ENCODE data around the gene TRIM24. TPM values are rescaled to one million over a fixed set of nuclear protein-coding genes. Genes with fewer than 3 reads are reported as not detected.
"Not testable (repeated sequence)": the region's sequence is repeated elsewhere in the genome, so short reads cannot be mapped to it uniquely, and the experiment has no call there.

TRIM24 gene
- total RNA-seq, 1 donor from 2014 or later, result 14.3 TPM

DNA sequence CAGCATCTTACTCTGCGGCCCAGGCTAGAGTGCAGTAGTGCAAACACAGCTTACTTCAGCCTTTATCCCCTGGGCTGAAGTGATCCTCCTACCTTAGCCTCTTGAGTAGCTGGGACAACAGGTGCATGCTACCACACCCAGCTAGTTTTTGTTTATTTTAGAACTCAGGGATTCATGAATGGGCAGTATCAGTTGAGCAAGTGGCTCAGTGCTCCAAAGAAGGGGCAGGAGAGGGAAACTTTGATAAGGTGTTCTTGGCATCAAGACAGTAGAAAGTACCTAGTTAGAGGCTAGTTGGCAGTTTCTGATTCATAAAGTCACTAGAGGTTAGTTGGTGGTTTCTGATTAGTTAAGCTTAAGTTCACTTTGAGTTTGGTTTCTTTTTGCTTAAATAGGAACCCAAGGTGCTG is 18.4 kb downstream of the TRIM24 start:
- ATAC-seq (ENCODE audit: low read depth) (peak; percentile 21), DNase-seq (no peak)
- Mint-ChIP-seq H3K36me3 (ENCODE audit: low read depth) (no peaks in the 10 kb centered on the region), H3K4me1 (peaks cover 33% of the 10 kb centered on the region), H3K27ac (no peak overlapping the region), H3K9me3 (no peaks in the 10 kb centered on the region), H3K27me3 (no peaks in the 10 kb centered on the region), H3K4me3 (no peak overlapping the region)
- POLR2A ChIA-PET, result no interaction called here
- CTCF ChIA-PET, result no interaction called here
- TF ChIP-seq, protein P1, sequence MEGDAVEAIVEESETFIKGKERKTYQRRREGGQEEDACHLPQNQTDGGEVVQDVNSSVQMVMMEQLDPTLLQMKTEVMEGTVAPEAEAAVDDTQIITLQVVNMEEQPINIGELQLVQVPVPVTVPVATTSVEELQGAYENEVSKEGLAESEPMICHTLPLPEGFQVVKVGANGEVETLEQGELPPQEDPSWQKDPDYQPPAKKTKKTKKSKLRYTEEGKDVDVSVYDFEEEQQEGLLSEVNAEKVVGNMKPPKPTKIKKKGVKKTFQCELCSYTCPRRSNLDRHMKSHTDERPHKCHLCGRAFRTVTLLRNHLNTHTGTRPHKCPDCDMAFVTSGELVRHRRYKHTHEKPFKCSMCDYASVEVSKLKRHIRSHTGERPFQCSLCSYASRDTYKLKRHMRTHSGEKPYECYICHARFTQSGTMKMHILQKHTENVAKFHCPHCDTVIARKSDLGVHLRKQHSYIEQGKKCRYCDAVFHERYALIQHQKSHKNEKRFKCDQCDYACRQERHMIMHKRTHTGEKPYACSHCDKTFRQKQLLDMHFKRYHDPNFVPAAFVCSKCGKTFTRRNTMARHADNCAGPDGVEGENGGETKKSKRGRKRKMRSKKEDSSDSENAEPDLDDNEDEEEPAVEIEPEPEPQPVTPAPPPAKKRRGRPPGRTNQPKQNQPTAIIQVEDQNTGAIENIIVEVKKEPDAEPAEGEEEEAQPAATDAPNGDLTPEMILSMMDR (IDR thresholded peaks at IDR 0.05), result no peak
- intact Hi-C loops (cut with micrococcal nuclease), result no loop called here

DNA sequence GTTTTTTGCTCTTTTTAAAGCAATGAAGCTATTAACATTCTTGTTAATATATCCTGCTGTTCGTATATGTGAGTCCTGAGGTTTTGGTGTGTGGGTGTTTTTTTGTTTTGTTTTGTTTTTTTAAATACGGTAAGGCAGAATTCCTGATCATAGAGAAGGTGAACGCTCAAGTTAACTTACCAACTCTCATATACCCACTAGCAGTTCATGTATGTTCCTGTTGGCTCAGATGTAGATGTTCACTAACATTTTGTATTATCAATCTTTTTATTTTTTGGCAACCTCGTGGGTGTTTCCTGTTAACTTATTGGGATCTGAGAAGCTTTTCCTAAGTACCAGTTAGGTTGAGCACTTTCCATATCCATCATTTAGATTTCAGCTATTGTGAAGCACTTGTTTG is 20.5 kb downstream of the TRIM24 start:
- Mint-ChIP-seq H3K4me3 (no peak overlapping the region), H3K27ac (no peak overlapping the region), H3K9me3 (peaks cover 2% of the 10 kb centered on the region), H3K36me3 (ENCODE audit: low read depth) (peaks cover 2% of the 10 kb centered on the region), H3K4me1 (peaks cover 36% of the 10 kb centered on the region), H3K27me3 (no peaks in the 10 kb centered on the region)
- intact Hi-C loops (cut with micrococcal nuclease), result no loop called here
- POLR2A ChIA-PET, result no interaction called here
- TF ChIP-seq, protein P1 (IDR thresholded peaks at IDR 0.05), result no peak
- no peak for DNase-seq
- no peak for ATAC-seq (ENCODE audit: low read depth)
- CTCF ChIA-PET, result no interaction called here

DNA sequence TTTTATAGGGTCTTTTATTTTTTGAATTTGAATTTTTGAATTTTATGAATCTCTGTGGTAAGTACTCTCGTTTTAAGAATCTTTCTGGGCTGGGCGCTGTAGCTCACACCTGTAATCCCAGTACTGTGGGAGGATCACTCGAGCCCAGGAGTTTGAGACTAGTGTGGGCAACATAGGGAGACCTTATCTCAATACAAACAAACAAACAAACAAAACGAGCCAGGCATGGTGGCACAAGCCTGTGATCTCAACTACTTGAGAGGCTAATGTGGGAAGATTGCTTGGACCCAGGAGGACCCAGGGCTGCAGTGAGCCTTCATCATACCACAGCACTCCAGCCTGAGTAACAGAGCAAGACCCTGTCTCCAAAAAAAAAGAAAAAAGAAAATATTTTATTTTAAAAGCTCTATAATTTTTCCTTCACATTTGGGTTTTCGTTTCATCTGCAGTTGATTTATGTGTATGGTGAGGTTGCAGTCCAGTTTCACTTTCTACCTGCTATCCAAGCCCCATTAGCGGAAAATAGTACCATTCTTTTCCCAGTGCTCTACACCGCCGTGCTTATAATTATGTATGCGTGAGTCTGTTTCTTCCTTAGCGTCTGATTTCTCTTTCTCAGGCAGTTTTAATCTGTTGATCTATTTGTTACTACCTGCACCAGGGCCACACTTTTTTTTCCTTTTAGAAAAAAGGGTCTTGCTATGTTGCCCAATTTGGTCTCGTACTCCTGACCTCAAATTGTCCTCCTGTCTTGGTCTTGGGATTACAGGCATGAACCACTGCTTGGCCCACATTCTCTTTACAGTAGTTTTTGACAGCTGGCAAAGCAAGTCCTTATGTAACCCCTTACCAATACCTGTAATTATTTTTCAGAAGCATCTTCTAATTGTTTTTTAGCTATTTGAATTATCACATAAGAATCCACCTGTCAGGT is 21.7 kb downstream of the TRIM24 start:
- Mint-ChIP-seq H3K36me3 (ENCODE audit: low read depth) (peaks cover 5% of the 10 kb centered on the region), H3K9me3 (peaks cover 2% of the 10 kb centered on the region), H3K4me3 (peak overlapping the region; percentile 21), H3K27me3 (no peaks in the 10 kb centered on the region), H3K4me1 (peaks cover 38% of the 10 kb centered on the region), H3K27ac (no peak overlapping the region)
- ATAC-seq (ENCODE audit: low read depth) (no peak), DNase-seq (no peak)
- ChIA-PET CTCF (no interaction called here), POLR2A (no interaction called here)
- TF ChIP-seq, protein P1 (IDR thresholded peaks at IDR 0.05), result no peak
- intact Hi-C loops (cut with micrococcal nuclease), result no loop called here

DNA sequence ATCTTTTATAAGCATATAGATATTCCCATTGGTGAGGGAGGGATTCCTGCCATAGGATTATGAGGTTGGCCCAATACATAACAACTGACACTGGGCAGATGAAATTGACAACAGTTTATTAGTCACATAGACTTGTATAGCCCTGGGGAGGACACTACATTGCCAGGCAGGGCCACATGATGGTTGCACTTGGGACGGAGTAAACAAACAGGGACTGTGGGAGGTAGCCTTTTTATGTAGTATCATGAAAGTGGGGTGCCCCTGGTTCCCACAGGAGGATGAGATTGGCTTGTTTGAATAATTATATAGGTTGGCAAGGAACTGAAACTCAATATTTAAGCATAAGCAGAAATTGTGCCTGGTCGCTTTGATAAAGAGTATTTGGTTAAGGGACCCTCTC is 23.5 kb downstream of the TRIM24 start:
- intact Hi-C loops (cut with micrococcal nuclease), result no loop called here
- Mint-ChIP-seq H3K4me3 (no peak overlapping the region), H3K27me3 (no peaks in the 10 kb centered on the region), H3K9me3 (peaks cover 2% of the 10 kb centered on the region), H3K27ac (no peak overlapping the region), H3K36me3 (ENCODE audit: low read depth) (peaks cover 5% of the 10 kb centered on the region), H3K4me1 (peaks cover 52% of the 10 kb centered on the region)
- TF ChIP-seq, protein P1 (IDR thresholded peaks at IDR 0.05), result no peak
- ChIA-PET POLR2A (no interaction called here), CTCF (no interaction called here)
- no peak for ATAC-seq (ENCODE audit: low read depth)
- DNase-seq, result no peak

DNA sequence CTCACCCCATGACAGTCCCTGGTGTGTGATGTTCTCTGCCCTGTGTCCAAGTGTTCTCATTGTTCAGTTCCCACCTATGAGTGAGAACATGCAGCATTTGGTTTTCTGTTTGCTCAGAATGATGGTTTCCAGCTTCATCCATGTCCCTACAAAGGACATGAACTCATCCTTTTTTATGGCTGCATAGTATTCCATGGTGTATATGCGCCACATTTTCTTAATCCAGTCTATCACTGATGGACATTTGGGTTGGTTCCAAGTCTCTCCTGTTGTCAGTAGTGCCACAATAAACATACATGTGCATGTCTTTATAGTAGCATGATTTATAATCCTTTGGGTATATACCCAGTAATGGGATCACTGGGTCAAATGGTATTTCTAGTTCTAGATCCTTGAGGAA is 25.4 kb downstream of the TRIM24 start:
- DNase-seq; H3K9me3 Mint-ChIP-seq; H3K4me3 Mint-ChIP-seq; H3K27ac Mint-ChIP-seq; CTCF ChIA-PET; intact Hi-C loops (cut with micrococcal nuclease); ATAC-seq (ENCODE audit: low read depth); POLR2A ChIA-PET; H3K27me3 Mint-ChIP-seq; H3K36me3 Mint-ChIP-seq (ENCODE audit: low read depth): not testable (repeated sequence)
- H3K4me1 Mint-ChIP-seq, result peaks cover 43% of the 10 kb centered on the region

DNA sequence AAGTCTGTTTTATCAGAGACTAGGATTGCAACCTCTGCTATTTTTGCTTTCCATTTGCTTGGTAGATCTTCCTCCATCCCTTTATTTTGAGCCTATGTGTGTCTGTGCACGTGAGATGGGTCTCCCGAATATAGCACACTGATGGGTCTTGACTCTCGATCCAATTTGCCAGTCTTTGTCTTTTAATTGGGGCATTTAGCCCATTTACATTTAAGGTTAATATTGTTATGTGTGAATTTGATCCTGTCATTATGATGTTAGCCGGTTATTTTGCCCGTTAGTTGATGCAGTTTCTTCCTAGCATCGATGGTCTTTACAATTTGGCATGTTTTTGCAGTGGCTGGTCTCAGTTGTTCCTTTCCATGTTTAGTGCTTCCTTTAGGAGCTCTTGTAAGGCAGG is 29.1 kb downstream of the TRIM24 start:
- POLR2A ChIA-PET; DNase-seq; intact Hi-C loops (cut with micrococcal nuclease); H3K4me3 Mint-ChIP-seq; H3K27ac Mint-ChIP-seq; H3K9me3 Mint-ChIP-seq; H3K36me3 Mint-ChIP-seq (ENCODE audit: low read depth); H3K27me3 Mint-ChIP-seq; ATAC-seq (ENCODE audit: low read depth); CTCF ChIA-PET: not testable (repeated sequence)
- peaks cover 32% of the 10 kb centered on the region for H3K4me1 Mint-ChIP-seq
